ENCODE data around the gene IL1B. TPM values are rescaled to one million over a fixed set of nuclear protein-coding genes. Genes with fewer than 3 reads are reported as not detected.

The IL1B gene
- total RNA-seq, 1 experiment from 2014 or later, result not detected

DNA sequence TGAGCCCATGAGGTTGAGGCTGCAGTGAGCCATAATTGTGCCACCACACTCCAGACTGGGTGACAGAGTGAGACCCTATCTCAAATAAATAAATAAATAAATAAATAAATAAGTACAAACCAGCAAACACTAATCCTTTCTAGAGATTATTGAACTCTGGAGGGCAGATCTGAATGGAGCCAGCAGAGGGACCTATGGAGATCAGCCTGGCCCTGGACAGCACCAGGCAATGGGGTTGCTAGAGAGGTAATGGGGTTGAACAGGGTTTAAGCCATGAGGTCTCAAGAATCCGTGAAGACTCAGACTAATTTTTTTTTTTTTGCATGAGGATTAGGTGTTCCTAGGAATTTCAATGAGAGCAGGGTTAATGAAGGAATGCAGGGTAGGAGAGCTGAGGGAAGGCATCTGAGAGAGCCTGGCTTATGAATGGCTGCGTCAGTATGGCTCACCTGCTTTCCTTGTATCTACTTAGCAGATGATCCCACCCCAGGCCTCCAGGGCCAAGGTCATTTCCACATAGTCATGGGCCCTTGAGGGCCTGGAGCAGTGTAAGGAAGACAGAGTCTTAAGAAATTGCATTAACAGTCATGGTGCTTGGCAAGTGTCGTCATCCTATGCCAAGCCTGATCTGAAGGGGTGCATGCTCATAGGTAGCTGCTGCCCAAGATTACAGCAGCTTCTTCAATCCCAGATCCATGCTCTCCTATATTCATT, 39.8 kb upstream of the IL1B start:
- Histone ChIP-seq H3K36me3 (ENCODE audit: control insufficient read depth, insufficient read depth, low read length) (no peaks in the 10 kb centered on the region), H3K9me3 (ENCODE audit: control insufficient read depth, insufficient read depth, low read depth, low read length) (no peaks in the 10 kb centered on the region), H3K27me3 (ENCODE audit: control insufficient read depth, insufficient read depth, low read length) (peaks cover 13% of the 10 kb centered on the region), H3K27ac (ENCODE audit: low read length) (no peak overlapping the region), H3K4me3 (ENCODE audit: low read depth in 2 of 2, low read length in 2 of 2) (no peak overlapping the region), H3K4me1 (ENCODE audit: control insufficient read depth, insufficient read depth, low read length) (no peaks in the 10 kb centered on the region; the same call in 1 of the 2 replicates)
- ChIA-PET CTCF (interaction anchor here (0.6 kb wide), 1 partner anchor 25 kb away, joined by 5 read pairs; no protein-coding TSS in a partner anchor), POLR2A (no interaction called here)
- ATAC-seq (no peak), DNase-seq (ENCODE audit: low read depth, low spot score) (no peak)
- intact Hi-C loops (cut with micrococcal nuclease; ENCODE audit: unreplicated experiment) (no loop called here), in situ Hi-C loops (cut with HindIII; ENCODE audit: low pct_unique_long_range_greater_than_20kb, low sequenced_read_pairs) (no loop called here)
- TF ChIP-seq REST (IDR thresholded peaks at IDR 0.05; ENCODE audit: insufficient read depth in 1 of 2, low read depth in 2 of 2, low read length in 1 of 2) (no peak), SIN3A (IDR thresholded peaks at IDR 0.05; ENCODE audit: borderline replicate concordance, insufficient read depth, low read depth, low read length) (no peak), POLR2AphosphoS5 (IDR thresholded peaks at IDR 0.05; ENCODE audit: low read depth, low read length) (no peak), TCF7L2 (IDR thresholded peaks at IDR 0.05; ENCODE audit: low read depth, low read length) (no peak)
- TF ChIP-seq, protein P1, sequence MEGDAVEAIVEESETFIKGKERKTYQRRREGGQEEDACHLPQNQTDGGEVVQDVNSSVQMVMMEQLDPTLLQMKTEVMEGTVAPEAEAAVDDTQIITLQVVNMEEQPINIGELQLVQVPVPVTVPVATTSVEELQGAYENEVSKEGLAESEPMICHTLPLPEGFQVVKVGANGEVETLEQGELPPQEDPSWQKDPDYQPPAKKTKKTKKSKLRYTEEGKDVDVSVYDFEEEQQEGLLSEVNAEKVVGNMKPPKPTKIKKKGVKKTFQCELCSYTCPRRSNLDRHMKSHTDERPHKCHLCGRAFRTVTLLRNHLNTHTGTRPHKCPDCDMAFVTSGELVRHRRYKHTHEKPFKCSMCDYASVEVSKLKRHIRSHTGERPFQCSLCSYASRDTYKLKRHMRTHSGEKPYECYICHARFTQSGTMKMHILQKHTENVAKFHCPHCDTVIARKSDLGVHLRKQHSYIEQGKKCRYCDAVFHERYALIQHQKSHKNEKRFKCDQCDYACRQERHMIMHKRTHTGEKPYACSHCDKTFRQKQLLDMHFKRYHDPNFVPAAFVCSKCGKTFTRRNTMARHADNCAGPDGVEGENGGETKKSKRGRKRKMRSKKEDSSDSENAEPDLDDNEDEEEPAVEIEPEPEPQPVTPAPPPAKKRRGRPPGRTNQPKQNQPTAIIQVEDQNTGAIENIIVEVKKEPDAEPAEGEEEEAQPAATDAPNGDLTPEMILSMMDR (IDR thresholded peaks at IDR 0.05), result no peak
- BruUV-seq (replicated peaks), result no TSS peak

- no TSS peak for BruUV-seq (replicated peaks)
- Histone ChIP-seq H3K4me3 (ENCODE audit: low read depth in 2 of 2, low read length in 2 of 2) (no peak overlapping the region), H3K27me3 (ENCODE audit: control insufficient read depth, insufficient read depth, low read length) (peaks cover 13% of the 10 kb centered on the region), H3K36me3 (ENCODE audit: control insufficient read depth, insufficient read depth, low read length) (no peaks in the 10 kb centered on the region), H3K9me3 (ENCODE audit: control insufficient read depth, insufficient read depth, low read depth, low read length) (0 out of 2 replicates have a peak, but pooled peaks cover 3% of the 10 kb centered on the region), H3K27ac (ENCODE audit: low read length) (no peak overlapping the region), H3K4me1 (ENCODE audit: control insufficient read depth, insufficient read depth, low read length) (no peaks in the 10 kb centered on the region)
- no peak for ATAC-seq
- POLR2A ChIA-PET, result no interaction called here
- intact Hi-C loops (cut with micrococcal nuclease; ENCODE audit: unreplicated experiment), result no loop called here
- TF ChIP-seq TCF7L2 (IDR thresholded peaks at IDR 0.05; ENCODE audit: low read depth, low read length) (no peak), SIN3A (IDR thresholded peaks at IDR 0.05; ENCODE audit: borderline replicate concordance, insufficient read depth, low read depth, low read length) (no peak), REST (IDR thresholded peaks at IDR 0.05; ENCODE audit: insufficient read depth in 1 of 2, low read depth in 2 of 2, low read length in 1 of 2) (no peak), POLR2AphosphoS5 (IDR thresholded peaks at IDR 0.05; ENCODE audit: low read depth, low read length) (no peak)
- TF ChIP-seq, protein P1 (IDR thresholded peaks at IDR 0.05), result no peak
- DNase-seq (ENCODE audit: low read depth, low spot score), result no peak
- CTCF ChIA-PET, result no interaction called here
- in situ Hi-C loops (cut with HindIII; ENCODE audit: low pct_unique_long_range_greater_than_20kb, low sequenced_read_pairs), result no loop called here
Observed at GRCh38 chr2:112870841-112871835, 34.6 kb upstream of the IL1B start.
